HG03432 (cell line): ENCODE measurements around the gene SLC12A7.

Experiments used
- ATAC-seq: cut with Tn5 transposase; IDR thresholded peaks from one replicate; pipeline ENCODE4 v1.9.1; 2021; ENCODE audit warnings: mild to moderate bottlenecking, moderate library complexity; ENCODE audit not compliant: unreplicated experiment

The SLC12A7 gene

DNA sequence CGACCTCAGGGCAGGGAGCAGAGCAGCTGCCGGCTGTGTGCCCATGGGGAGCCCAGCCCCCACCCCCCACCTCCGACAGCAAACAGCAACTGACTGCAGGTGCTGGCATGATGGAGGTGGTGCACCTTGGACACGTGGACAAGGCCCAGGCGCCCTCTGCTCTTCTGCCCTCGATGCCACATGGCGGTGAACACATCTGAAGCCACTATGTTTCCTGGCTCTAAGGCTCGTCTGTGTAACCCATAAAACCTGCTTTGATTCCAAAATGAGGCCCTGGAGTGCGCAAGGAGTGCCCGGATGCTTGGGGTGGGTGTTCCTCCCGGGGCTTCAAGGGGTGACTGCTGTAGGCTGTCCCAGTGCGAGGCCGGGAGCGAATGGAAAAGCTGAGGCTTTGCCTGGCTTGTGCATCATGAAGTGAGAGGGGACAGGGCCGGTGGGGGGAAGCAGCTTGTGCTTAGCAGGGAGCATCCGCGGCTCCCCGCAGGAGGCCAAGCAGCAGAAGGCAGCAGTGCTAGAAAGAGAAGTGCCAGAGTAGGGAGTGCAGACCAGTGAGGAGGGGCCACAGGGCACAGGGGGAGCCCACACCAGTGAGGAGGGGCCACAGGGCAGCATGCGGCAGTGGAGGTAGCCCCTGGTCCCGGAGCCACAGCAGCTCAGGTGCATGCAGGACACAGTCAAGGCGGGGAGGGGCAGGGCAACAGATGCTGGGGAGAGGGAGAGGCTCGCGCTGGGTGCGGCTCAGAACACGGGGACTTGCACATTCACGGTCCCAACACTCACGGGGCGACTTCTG, 73.2 kb downstream of the SLC12A7 start:
- no peak for ATAC-seq

DNA sequence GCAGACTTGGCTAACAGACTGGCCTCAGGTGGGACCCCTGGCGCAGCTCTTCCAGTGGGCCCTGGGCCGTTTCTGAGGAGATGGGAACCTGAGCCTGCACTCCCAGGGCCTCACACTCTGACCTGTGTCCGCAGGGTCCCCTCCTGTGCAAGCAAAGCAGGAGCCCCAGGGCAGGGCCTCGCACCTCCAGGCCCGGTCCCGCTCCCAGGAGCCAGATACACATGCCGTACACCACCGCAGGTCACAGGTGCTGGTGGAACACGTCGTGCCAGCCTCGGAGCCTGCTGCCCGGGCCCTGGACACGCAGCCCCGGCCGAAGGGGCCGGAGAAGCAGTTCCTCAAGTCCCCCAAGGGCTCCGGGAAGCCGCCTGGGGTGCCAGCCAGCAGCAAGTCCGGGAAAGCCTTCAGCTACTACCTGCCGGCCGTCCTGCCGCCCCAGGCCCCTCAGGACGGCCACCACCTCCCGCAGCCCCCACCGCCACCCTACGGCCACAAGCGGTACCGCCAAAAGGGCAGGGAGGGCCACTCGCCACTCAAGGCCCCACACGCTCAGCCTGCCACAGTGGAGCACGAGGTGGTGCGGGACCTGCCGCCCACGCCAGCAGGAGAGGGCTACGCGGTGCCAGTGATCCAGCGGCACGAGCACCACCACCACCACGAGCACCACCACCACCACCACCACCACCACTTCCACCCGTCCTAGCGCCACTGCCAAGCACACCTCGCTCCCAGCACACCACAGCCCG, 74.0 kb downstream of the SLC12A7 start:
- no peak for ATAC-seq

DNA sequence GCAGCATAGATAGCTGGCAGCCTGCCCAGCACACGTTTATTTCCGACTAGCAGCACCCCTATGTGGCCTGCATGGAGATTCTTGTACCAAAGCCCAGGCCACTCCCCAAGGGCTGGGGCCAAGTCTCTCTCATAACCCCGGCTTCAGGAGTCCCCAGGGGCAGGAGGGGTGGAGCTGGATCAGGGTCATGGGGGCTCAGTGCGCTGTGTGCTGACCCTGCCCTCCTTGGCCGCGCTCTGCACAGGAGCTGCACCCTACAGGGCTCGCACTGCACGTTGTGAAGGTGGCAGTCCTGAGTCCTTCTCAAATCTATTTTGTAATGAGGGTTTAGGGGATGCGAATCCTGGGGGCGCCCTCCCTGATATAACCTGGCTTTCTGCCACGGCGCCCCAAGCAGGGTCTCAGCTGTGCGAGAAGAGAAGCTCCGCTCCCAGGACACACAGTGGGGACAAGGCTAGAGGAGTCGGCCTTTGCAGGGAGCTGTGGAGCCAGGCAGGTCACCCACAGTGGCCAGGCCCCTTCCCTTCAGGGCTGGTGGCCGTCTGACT, 74.7 kb downstream of the SLC12A7 start:
- ATAC-seq, result no peak

DNA sequence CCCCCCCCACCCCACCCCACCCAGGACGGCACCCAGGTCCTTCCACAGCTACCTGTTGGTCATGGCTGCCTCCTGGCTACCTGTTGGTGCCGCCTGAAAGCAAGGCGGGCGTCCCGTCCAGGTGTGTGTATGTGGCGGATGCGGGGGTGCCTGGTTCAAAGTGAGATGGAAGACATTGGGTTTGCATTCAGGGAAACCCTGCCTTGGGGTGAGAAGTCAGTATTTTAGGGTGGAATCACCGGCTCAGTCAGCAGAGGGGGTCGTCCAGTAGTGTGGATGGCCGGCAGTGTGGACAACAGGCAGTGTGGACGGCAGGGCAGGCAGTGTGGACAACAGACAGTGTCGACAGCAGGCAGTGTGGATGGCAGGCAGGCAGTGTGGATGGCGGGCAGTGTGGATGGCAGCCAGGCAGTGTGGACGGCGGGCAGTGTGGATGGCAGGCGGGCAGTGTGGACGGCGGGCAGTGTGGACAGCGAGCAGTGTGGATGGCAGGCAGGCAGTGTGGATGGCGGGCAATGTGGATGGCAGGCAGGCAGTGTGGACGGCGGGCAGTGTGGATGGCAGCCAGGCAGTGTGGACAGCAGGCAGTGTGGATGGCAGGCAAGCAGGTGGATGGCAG, 75.2 kb downstream of the SLC12A7 start:
- ATAC-seq, result no peak

DNA sequence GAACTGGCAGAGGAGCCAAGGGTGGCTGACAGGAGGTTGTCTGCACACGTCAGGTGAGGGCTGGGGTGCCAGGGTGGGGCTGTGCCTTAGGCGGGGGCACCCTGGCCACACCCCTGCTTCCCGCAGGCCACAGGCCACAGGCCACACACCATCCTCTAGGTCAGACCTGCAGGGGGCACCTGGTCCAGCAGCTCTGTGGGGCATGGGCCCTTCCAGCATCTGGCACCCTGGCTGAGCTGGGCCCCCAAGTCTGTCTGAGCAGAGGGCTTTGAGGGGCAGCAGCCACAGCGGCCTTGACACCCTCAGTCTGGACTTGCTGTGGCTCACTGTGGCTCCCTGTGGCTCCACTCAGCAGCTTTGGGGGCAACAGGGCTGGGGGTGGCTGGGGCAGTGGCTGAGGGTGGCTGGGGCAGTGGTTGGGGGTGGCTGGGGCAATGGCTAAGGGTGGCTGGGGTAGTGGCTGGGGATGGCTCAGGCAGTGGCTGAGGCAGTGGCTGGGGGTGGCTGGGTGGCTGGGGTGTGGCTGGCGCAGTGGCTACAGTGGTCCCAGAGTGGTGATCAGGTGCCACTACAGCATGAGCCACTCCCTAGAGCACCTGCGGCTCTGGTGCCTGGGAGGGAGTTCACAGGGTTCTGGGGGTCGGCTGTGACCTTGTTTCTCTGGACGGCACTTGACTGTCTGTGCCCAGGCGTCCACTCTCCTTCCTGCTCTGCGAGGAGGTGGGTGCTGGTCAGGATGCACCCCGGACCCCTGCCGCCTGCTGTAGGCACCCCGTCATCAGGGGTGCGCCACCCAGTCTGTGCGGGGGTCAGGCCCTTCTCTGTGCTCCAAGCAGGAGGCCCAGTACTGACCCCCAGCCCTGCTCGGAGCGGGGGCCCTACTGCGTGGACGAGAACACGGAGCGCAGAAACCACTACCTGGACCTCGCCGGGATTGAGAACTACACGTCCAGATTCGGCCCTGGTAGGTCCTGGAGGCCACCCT, 76.2 kb downstream of the SLC12A7 start:
- ATAC-seq, result no peak

DNA sequence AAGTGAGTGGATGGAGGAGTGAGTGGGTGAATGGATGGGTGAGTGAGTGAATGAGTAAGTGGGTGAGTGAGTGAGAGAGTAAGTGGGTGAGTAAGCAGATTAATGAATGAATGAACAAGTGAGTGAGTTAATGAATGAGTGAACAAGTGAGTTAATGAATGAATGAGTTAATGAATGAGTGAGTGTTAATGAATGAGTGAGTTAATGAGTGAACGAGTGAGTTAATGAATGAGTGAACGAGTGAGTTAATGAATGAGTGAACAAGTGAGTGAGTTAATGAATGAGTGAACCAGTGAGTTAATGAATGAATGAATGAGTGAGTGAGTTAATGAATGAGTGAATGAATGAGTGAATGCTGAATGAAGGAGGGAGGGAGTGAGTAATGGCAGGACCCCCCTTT, 76.9 kb downstream of the SLC12A7 start:
- ATAC-seq, result no peak

DNA sequence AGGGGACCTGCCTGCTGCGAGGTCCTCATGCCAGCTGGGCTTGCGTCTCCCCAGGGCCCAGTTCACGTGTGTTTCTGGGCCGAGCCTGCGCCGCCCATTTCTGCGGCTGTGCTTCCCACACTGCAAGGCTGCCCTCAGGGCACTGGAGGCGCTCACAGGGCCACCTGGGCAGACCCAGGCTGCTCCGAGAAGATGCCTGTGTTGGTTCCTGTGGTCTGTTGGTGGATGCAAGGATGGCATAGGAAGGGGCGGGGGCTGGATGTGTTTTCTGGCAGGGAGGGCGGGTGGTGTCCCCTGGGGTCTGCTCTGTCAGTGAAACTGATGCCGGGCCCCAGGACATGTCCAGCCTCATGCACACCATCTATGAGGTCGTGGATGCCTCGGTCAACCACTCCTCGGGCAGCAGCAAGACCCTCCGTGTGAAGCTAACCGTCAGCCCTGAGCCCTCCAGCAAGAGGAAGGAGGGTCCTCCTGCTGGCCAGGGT, 77.4 kb downstream of the SLC12A7 start:
- ATAC-seq, result no peak

DNA sequence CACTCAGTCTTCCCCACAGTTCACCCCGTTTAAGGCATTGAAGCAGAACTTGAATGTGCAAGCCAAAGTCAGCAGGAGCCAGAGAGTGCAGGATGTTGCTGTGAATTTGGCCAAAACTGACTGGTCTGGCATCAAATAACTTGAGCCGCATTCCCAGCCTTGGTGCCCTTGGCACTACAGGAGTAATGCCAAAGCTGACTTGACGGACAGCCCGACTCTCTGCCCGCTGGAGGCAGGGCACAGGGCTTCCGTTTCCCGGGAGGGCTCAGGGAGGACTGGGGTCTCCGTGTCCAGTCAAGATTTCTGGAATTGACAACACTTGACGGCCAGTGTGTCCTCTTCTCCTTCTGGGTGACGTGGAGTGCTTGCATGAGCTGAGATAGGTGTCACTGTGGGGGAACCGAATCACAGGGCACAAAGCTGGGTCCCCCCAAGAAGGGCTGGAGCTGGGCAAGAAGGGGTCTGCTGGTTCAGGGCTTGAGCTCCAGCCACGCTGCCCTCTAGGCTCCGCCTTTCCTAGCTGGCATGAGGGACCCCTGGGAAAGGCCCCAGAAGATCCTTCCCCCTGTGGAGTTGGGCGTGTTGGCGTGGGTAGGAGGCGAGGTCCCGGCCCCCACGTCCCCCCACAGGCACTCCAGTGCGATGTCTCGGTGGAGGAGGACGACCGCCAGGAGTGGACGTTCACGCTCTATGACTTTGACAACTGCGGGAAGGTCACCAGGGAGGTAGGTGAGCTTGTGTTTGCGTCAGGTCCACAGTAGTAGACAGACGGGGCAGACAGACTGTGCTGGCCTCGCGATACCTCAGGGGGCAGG, 78.0 kb downstream of the SLC12A7 start:
- no peak for ATAC-seq

DNA sequence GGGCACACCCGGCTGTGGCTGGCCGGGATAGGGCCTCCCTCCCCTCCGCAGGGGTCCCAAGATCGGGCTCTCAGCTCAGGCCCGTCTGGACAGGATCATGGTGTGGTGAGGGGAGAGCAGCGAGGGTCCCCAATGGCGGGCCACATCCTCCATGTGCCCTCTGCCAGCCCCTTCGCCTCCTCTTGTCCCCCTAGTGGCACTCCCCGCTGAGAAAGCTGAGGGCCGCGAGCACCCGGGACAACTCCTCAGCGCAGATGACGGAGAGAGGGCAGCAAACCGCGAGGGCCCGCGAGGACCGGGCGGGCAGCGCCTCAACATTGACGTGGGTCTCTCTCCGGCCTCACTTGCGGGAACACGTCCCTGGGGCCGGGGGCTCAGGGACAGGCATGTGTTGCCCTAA, 78.7 kb downstream of the SLC12A7 start:
- ATAC-seq, result no peak

DNA sequence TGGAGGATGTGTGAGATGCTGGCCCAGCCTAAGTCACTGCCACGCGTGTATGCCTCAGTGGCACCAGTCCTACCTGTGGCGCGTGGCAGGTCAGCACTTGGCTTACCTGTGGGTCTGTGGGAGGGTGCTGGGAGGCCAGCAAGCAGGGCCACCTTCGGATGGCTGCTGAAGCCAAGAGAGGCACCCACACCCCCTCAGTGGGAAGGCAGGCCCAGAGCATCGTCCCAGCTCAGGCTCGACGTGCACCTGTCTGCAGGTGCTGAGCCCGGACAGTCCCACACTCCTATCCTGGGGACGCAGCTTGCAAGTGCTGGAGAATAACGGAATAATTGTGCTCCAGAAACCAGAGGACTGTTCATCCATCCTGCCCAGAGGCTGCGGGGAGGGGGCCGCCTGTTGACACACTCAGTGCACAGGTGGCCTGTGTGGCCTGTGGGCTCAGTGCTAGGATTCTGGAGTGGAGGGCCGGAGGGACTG, 79.3 kb downstream of the SLC12A7 start:
- ATAC-seq, result no peak

DNA sequence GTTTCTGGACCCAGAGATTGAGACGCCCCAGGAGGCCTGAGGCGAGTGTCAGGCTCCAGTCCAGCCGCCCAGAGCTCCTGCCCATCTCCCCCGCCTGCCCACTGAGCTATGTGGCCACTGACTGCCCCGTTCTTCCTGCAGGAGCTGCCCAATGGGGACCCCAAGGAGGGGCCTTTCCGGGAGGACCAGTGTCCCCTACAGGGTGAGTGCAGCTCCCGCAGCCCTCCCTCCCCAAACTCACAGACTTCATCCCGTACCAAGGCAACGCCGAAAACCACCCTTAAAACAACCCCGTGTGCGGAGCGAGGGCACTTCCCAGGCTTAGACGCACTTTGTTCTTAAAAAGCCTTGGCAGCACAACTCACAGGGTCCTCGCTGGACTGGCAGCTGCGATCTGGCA, 79.9 kb downstream of the SLC12A7 start:
- ATAC-seq, result no peak

DNA sequence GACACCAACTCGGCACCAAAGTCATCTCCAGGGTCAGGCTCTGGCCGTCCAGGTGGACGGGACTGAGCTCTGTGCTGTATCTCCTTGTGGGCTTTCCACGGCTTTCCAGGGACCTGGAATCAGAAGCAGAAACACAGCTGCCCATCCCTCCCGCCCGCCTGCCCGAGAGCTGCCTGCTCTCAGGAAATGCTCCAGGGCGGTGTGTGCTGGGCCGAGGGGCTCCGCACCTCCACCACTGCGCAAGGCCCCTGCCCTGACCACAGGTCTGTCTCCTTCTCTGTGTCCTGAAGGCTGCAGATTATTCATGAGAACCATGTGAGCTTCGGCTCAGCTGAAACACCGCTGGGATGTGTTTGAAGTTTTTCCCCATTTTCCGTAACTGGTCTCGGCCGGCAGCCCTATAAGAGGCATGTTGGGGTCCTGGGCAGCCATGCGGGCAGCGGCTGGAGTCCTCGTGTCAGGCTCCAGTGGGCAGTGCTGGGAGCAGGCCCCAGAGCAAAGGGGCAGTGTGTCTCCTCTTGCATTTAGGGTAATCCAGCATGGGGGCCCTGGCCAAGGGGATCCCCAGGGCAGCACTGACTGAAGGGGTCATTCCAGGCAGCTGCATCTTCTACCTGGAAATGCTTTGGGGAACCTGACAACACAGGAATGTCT, 80.4 kb downstream of the SLC12A7 start:
- no peak for ATAC-seq

DNA sequence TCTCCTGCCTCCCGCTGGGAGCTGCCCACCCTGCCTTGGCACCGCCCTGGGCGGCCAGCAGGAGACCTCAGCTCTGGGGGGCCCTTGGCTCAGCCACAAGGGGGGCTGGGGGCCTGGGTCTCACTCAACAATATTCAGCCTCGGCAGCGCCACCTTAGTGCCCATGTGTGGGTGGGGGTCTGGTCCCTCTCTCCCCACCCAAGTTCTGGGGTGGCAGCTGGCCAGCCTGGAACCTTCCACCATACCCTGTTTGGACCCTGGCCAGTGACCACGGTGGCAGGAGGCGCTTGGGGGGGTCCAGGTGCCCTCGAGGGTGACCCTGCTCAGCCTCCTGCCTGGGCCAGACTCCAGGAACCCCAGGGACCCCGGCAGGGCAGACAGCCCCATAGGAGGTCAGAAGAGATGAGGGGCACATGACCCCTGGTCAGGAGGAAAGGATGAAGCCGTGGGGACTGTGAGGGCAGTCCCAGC, 81.0 kb downstream of the SLC12A7 start:
- ATAC-seq, result no peak

DNA sequence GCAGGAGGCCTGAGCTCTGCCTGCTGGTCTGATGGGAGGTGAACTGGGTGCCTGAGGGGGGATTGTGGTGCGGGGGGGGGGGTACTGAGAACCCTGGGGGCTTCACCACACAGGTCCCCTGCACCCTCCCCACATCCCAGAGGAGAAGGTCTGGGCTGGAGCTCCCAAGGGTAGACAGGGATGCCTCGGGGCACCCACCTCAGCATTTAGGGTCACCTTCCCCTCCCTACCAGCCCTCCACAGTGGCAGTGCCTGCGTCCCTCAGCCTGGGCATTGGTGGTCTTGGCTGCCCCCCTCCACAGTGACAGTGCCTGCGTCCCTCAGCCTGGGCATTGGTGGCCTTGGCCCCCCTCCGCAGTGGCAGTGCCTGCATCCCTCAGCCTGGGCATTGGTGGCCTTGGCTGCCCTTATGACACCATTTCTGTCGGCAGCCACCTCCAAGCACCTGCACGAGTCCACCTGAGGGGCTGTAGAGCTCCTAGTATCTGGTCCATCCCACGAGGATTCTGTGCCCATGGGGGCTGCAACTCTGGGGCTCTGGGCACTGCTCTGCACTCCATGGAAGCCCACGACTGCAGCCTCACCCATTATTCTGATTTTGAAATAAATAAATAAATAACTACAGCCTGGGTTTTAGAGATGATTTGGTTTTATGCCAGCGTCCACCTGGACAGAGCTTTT, 81.8 kb downstream of the SLC12A7 start:
- no peak for ATAC-seq

DNA sequence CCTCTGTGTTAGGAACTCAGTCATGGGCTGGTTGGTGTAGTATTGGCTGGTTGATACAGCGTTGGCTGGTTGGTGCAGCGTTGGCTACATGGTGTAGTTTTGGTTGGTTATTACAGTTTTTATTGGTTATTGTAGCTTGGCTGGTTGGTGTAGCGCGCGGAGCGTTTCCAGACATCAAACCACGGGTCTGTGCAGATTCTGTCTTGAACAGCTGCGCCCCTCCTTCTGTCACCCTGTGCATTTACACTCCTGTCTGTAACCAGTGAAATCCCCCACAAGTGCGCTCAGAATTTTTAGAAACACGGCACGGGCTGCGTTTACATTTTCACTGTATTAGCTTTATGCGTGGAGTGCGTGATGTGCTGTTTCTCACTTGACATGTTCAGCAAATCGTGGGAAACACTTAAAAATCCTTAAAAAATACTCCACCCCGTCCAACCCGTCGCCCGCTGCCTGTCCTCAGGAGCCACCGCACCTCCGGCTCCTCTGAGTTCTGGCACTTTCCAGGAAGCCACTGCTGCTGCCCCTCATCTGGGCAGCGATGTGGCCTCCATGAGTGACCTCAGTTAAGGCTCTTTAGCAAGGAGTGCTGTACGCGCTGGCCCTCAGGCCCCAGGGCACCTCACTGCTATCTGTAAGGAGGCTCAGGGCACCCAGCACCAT, 82.5 kb downstream of the SLC12A7 start:
- no peak for ATAC-seq

DNA sequence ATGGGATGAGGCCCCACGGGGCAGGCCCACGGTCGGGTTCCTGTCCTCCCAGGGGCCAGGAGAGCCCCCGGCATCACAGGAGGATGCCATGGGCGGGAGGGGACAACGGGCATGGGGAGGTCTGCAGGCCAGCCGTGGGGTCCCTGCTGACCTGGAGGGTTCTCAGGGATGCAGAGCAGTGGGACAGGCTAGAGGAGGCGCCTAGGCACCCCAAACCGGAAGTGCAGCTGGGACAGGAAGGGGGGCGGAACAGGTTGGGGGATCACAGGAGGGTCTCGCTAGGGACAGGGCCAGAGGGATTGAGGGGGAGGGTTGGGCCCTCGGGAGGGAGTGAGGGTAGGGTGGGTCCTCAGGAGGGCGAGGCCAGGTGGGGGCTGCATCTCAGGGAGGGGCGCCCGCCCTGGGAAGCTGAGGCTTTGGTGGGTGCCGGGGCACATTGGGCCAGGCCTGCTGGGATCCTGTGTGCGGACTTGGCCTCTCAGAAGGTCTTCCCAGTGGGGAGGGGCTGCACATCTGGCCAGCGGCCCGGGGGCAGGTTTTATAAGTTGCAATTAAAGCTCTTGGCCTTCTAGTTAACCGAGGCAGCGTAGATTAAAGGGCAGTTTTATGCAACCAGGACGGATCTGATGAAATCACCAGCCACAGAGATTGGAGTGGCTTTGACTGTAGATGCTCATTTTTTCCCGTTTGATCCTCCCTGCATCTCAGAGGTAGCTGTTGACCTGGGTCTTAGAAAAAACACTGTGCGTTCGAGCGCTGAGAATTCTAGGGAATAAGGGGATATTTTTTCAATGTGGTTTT, 83.2 kb downstream of the SLC12A7 start:
- no peak for ATAC-seq
